CD14-positive monocyte (primary cell): Measurements from ENCODE around the gene AOC1. TPM values are rescaled to one million over a fixed set of nuclear protein-coding genes. Genes with fewer than 3 reads are reported as not detected.

Source experiments
- DNase-seq, 3 donors: peaks; one replicate each; pipeline ENCODE4 v3.0.0-alpha.2; 2011 to 2022
- H2AFZ ChIP-seq: 2 replicates; pipeline ENCODE4 v1.6.0; 2012; ENCODE audit warnings: mild to moderate bottlenecking, low read depth, low read length, inconsistent platforms; ENCODE audit not compliant: insufficient read depth, poor library complexity, severe bottlenecking
- H3K27ac ChIP-seq, 2 donors: 1 replicate in 1 of 2; 2 replicates in 1 of 2; pipeline ENCODE4 v1.5.1; 2012 to 2013; ENCODE audit warnings: low read length in 2 of 2, control low read depth in 1 of 2, inconsistent platforms in 1 of 2, low read depth in 1 of 2, mild to moderate bottlenecking in 1 of 2
- H3K27me3 ChIP-seq, 2 donors: one replicate each; pipeline versions ENCODE4 v1.6.0 to v1.6.1; 2011 to 2013; ENCODE audit warnings: low read length in 2 of 2; ENCODE audit not compliant: control insufficient read depth in 2 of 2, insufficient read depth in 2 of 2
- H3K36me3 ChIP-seq, 2 donors: replicated peaks in 1 of 2; 1 replicate in 1 of 2; 2 replicates in 1 of 2; pipeline versions ENCODE4 v1.5.1 to v1.6.1; 2012 to 2013; ENCODE audit warnings: low read length in 2 of 2, control low read depth in 1 of 2, inconsistent platforms in 1 of 2, mild to moderate bottlenecking in 1 of 2; ENCODE audit not compliant: insufficient read depth in 2 of 2, control insufficient read depth in 1 of 2
- H3K4me1 ChIP-seq, 2 donors: 1 replicate in 1 of 2; 2 replicates in 1 of 2; pipeline versions ENCODE4 v1.5.1 to v1.6.1; 2012 to 2013; ENCODE audit warnings: low read length in 2 of 2, control low read depth in 1 of 2, inconsistent platforms in 1 of 2, mild to moderate bottlenecking in 1 of 2, moderate library complexity in 1 of 2; ENCODE audit not compliant: insufficient read depth in 2 of 2, control insufficient read depth in 1 of 2
- H3K4me2 ChIP-seq: replicated peaks from 2 replicates; pipeline ENCODE3; 2012; ENCODE audit warnings: low read length, moderate library complexity, mild to moderate bottlenecking; ENCODE audit not compliant: poor library complexity, severe bottlenecking; ENCODE audit errors: extremely low read depth
- H3K4me3 ChIP-seq, 3 experiments: fragments of 200-600 bp in 1 of 3; sonication (generic) in 1 of 3; replicated peaks in 1 of 3; 1 replicate in 2 of 3; 2 replicates in 1 of 3; pipeline ENCODE4 v1.5.1; 2011 to 2013; ENCODE audit warnings: low read length in 3 of 3, mild to moderate bottlenecking in 3 of 3, control low read depth in 2 of 3, low read depth in 2 of 3, inconsistent platforms in 1 of 3, moderate library complexity in 1 of 3
- H3K79me2 ChIP-seq: 2 replicates; pipeline ENCODE4 v1.6.0; 2012; ENCODE audit warnings: mild to moderate bottlenecking, control low read depth, inconsistent platforms, low read length, moderate library complexity; ENCODE audit not compliant: insufficient read depth
- H3K9ac ChIP-seq: 2 replicates; pipeline ENCODE4 v1.6.0; 2017; ENCODE audit warnings: low read length, mild to moderate bottlenecking; ENCODE audit not compliant: insufficient read depth, poor library complexity, severe bottlenecking
- H3K9me3 ChIP-seq, 2 donors: replicated peaks in 1 of 2; 1 replicate in 1 of 2; 2 replicates in 1 of 2; pipeline versions ENCODE4 v1.5.1 to v1.6.1; 2012 to 2013; ENCODE audit warnings: low read length in 2 of 2, control low read depth in 1 of 2; ENCODE audit not compliant: control insufficient read depth in 1 of 2, insufficient read depth in 1 of 2
- H4K20me1 ChIP-seq: 2 replicates; pipeline ENCODE4 v1.6.0; 2012; ENCODE audit warnings: mild to moderate bottlenecking, low read length, control low read depth, moderate library complexity; ENCODE audit not compliant: insufficient read depth
- H3K27ac Mint-ChIP-seq, 7 donors: one replicate each; pipeline ENCODE4 v1.8.0; 2020; ENCODE audit warnings: mild to moderate bottlenecking in 7 of 7, mixed read lengths in 7 of 7, moderate library complexity in 6 of 7, inconsistent platforms in 2 of 7
- H3K27me3 Mint-ChIP-seq, 3 donors: one replicate each; pipeline ENCODE4 v1.8.0; 2021 to 2022; ENCODE audit warnings: low read depth in 3 of 3, mild to moderate bottlenecking in 3 of 3, mixed read lengths in 3 of 3, moderate library complexity in 3 of 3, inconsistent platforms in 1 of 3
- H3K36me3 Mint-ChIP-seq, 2 donors: one replicate each; pipeline ENCODE4 v1.8.0; 2020; ENCODE audit warnings: mixed read lengths in 2 of 2, inconsistent platforms in 1 of 2, mild to moderate bottlenecking in 1 of 2
- H3K4me1 Mint-ChIP-seq: one replicate; pipeline ENCODE4 v1.8.0; 2020; ENCODE audit warnings: mild to moderate bottlenecking, mixed read lengths
- H3K4me3 Mint-ChIP-seq, 2 donors: one replicate each; pipeline ENCODE4 v1.8.0; 2020; ENCODE audit warnings: mild to moderate bottlenecking in 2 of 2, mixed read lengths in 2 of 2, moderate library complexity in 1 of 2
- H3K9me3 Mint-ChIP-seq, 7 donors: one replicate each; pipeline ENCODE4 v1.8.0; 2020 to 2022; ENCODE audit warnings: mixed read lengths in 7 of 7, mild to moderate bottlenecking in 6 of 7, moderate library complexity in 6 of 7, inconsistent platforms in 2 of 7
- WGBS: methylation state at CpG from one replicate; pipeline ENCODE4 v1.1.5; 2013; ENCODE audit warnings: missing lambda C conversion rate; ENCODE audit not compliant: insufficient coverage; 5-methylcytosine and 5-hydroxymethylcytosine counted together
- intact Hi-C, 2 donors: fragments of 100-400 bp; cut with micrococcal nuclease; formaldehyde crosslinking; loops; one replicate each; pipeline versions ENCODE4 v1.15.0 to v1.15.1; 2023
- polyA plus RNA-seq, 3 donors: library from polyadenylated mRNA; depleted of rRNA in 1 of 3; unstranded in 2 of 3; stranded (reverse) in 1 of 3; fragments of 300-500 nt in 2 of 3; fragments of >200 nt in 1 of 3; fragmentation: Illumina TruSeq in 2 of 3; gene quantifications; 1 replicate in 2 of 3; 2 replicates in 1 of 3; pipeline ENCODE4 v1.2.3, GENCODE V29; 2012 to 2021
- TF ChIP-seq, protein P1 (sequence below): fragments of 200-600 bp; IDR thresholded peaks from one replicate; pipeline ENCODE4 v1.8.0; 2022; ENCODE audit warnings: antibody characterized with exemption, mild to moderate bottlenecking

The AOC1 gene
- polyA plus RNA-seq, 3 donors: 0.16 to 0.31 TPM; not detected in 1

DNA sequence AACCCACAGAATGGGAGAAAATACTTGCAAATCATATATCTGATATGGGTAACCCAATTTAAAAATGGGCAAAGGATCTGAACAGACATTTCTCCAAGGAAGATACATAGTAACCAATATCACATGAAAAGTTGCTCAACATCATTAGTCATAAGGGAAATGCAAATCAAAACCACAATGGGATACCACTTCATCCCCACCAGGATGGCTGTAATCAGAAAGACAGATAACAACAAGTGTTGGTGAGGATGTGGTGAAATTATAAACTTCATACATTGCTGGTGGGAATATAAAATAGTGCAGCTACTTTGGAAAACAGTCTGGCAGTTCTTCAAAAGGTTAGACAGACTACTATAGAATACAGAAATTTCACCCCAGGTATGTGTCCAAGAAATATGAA is 19.3 kb downstream of the AOC1 start:
- peaks cover 4 to 21% (median 19%) of the 10 kb centered on the region in 7 donors for H3K9me3 Mint-ChIP-seq
- H3K9ac ChIP-seq: no peak overlapping the region
- H3K4me3 ChIP-seq: no peak overlapping the region
- no peaks in the 10 kb centered on the region for H3K4me1 ChIP-seq
- TF ChIP-seq, protein P1, sequence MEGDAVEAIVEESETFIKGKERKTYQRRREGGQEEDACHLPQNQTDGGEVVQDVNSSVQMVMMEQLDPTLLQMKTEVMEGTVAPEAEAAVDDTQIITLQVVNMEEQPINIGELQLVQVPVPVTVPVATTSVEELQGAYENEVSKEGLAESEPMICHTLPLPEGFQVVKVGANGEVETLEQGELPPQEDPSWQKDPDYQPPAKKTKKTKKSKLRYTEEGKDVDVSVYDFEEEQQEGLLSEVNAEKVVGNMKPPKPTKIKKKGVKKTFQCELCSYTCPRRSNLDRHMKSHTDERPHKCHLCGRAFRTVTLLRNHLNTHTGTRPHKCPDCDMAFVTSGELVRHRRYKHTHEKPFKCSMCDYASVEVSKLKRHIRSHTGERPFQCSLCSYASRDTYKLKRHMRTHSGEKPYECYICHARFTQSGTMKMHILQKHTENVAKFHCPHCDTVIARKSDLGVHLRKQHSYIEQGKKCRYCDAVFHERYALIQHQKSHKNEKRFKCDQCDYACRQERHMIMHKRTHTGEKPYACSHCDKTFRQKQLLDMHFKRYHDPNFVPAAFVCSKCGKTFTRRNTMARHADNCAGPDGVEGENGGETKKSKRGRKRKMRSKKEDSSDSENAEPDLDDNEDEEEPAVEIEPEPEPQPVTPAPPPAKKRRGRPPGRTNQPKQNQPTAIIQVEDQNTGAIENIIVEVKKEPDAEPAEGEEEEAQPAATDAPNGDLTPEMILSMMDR: no peak
- H2AFZ ChIP-seq: no peak overlapping the region
- H3K4me3 Mint-ChIP-seq: no peak overlapping the region
- peaks cover 2% of the 10 kb centered on the region for H3K4me1 Mint-ChIP-seq
- H3K27ac ChIP-seq: no peak overlapping the region
- no peaks in the 10 kb centered on the region for H3K36me3 ChIP-seq
- H3K4me2 ChIP-seq: no peak overlapping the region
- H3K79me2 ChIP-seq: no peaks in the 10 kb centered on the region
- no peaks in the 10 kb centered on the region for H4K20me1 ChIP-seq
- DNase-seq: no peak
- H3K27ac Mint-ChIP-seq: no peak overlapping the region
- intact Hi-C loops: loop anchor here in 1 of 2 donors (10.0 kb wide), 1 partner anchor 87 kb away; no protein-coding TSS in a partner anchor
- H3K27me3 Mint-ChIP-seq: peaks cover 0 to 3% (median 0%) of the 10 kb centered on the region in 3 donors
- H3K36me3 Mint-ChIP-seq: no peaks in the 10 kb centered on the region
- no peaks in the 10 kb centered on the region for H3K27me3 ChIP-seq
- H3K9me3 ChIP-seq: peaks cover 6 to 14% of the 10 kb centered on the region in 2 donors

DNA sequence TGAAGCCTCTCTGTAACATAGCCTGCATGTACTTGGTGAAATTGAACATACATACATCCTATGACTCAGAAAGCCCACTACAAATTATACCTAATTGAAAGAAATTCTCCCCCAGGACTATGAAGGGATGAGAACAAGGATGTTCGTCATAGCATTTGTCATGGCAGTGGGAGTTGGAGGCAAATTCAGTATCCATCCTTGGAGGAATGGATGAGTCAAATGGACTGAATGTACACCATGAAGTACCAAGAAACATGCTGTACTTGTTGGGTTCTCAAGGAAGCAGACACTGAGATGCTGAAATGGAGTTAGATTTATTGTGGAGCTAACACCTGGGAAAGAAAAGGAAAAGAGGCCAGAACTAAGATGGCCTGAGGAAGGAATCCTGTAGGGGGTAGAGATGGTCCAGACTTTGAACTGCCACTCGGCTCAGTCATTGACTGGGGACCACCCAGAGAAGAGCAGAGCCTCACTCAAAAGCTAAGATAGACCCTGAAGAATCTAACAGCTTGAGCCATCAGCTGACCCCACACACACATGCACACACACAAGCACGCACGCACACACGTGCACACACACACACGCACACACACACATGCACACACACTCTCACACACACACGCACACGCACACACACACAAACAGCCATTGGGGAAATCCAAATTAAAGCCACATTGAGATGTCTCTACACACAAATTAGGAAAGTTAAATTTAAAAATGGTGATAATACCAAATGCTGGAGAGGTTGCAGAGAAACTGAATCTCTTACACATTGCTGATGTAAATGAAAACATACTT is 22.3 kb downstream of the AOC1 start:
- Mint-ChIP-seq H3K27me3 (peaks cover 5 to 8% (median 8%) of the 10 kb centered on the region in 3 donors), H3K4me3 (no peak overlapping the region), H3K9me3 (peaks cover 4 to 17% (median 13%) of the 10 kb centered on the region in 7 donors), H3K36me3 (no peaks in the 10 kb centered on the region), H3K4me1 (peaks cover 12% of the 10 kb centered on the region), H3K27ac (peak overlapping the region in 1 of 7 donors; percentile 58)
- WGBS: 62% methylated on average over 3 of the region's 8 CpGs
- DNase-seq: no peak
- Histone ChIP-seq H3K4me3 (no peak overlapping the region), H3K9me3 (peaks cover 0 to 8% of the 10 kb centered on the region in 2 donors), H3K79me2 (no peaks in the 10 kb centered on the region), H3K36me3 (no peaks in the 10 kb centered on the region), H3K9ac (no peak overlapping the region), H3K27me3 (peaks cover 0 to 5% of the 10 kb centered on the region in 2 donors), H3K4me2 (no peak overlapping the region), H3K4me1 (peaks cover 0 to 3% of the 10 kb centered on the region in 2 donors), H3K27ac (no peak overlapping the region), H2AFZ (no peak overlapping the region), H4K20me1 (no peaks in the 10 kb centered on the region)
- intact Hi-C loops: loop anchor here in 1 of 2 donors (10.0 kb wide), 1 partner anchor 90 kb away; no protein-coding TSS in a partner anchor
- TF ChIP-seq, protein P1: no peak
